HG02884 (cell line): Measurements from ENCODE around the gene COMP.
"Not testable (repeated sequence)": the region's sequence is repeated elsewhere in the genome, so short reads cannot be mapped to it uniquely, and the experiment has no call there.

Experiments
- ATAC-seq: cut with Tn5 transposase; IDR thresholded peaks from one replicate; pipeline ENCODE4 v1.9.1; 2021; ENCODE audit warnings: mild to moderate bottlenecking, moderate library complexity; ENCODE audit not compliant: unreplicated experiment

Gene COMP

GRCh38 chr19:18790566-18791314 is at the start of gene COMP:
COMP (minus strand) TSS chr19:18791305; CDS start chr19:18791269, 36 bp downstream.
- no peak for ATAC-seq

- ATAC-seq, result no peak
These were observed 49.5 kb upstream of the COMP start for GRCh38 chr19:18840288-18841267.

GRCh38 chr19:18839465-18840287 is 48.6 kb upstream of the COMP start:
- ATAC-seq, result no peak

GRCh38 chr19:18834644-18834984 is 43.5 kb upstream of the COMP start:
- ATAC-seq, result no peak

GRCh38 chr19:18833849-18834643 is 42.9 kb upstream of the COMP start:
- no peak for ATAC-seq

- ATAC-seq, result peak; percentile 15
These were observed 42.0 kb upstream of the COMP start for GRCh38 chr19:18833141-18833476.

- peak; percentile 31 for ATAC-seq
These were observed 41.4 kb upstream of the COMP start for GRCh38 chr19:18832306-18833140.

- peak; percentile 62 for ATAC-seq
These were observed 40.6 kb upstream of the COMP start, which contains the start of gene UPF1 for GRCh38 chr19:18831524-18832305. UPF1 (plus strand) TSS chr19:18831959; CDS start chr19:18832210, 251 bp downstream.

GRCh38 chr19:18830488-18830887 is 39.4 kb upstream of the COMP start:
- ATAC-seq, result no peak

- no peak for ATAC-seq
These were observed 37.7 kb upstream of the COMP start for GRCh38 chr19:18828786-18829185.

GRCh38 chr19:18817574-18817973 is 26.5 kb upstream of the COMP start:
- ATAC-seq, result no peak

GRCh38 chr19:18816645-18817044 is 25.5 kb upstream of the COMP start:
- ATAC-seq, result not testable (repeated sequence)

GRCh38 chr19:18815673-18816072 is 24.6 kb upstream of the COMP start:
- no peak for ATAC-seq

GRCh38 chr19:18814063-18814462 is 23.0 kb upstream of the COMP start:
- ATAC-seq, result no peak

GRCh38 chr19:18811638-18812037 is 20.5 kb upstream of the COMP start:
- not testable (repeated sequence) for ATAC-seq

- ATAC-seq, result no peak
These were observed 18.2 kb upstream of the COMP start for GRCh38 chr19:18809149-18809868.

GRCh38 chr19:18807861-18808331 is 16.8 kb upstream of the COMP start:
- no peak for ATAC-seq

GRCh38 chr19:18804643-18805042 is 13.5 kb upstream of the COMP start:
- no peak for ATAC-seq
